ENCODE data around the gene NT5DC4.
"Not testable (repeated sequence)": the region's sequence is repeated elsewhere in the genome, so short reads cannot be mapped to it uniquely, and the experiment has no call there.

NT5DC4 gene

GRCh38 chr2:112710956-112711750 is 9.7 kb upstream of the NT5DC4 start:
- H3K4me1 Mint-ChIP-seq (ENCODE audit: low read depth): peaks cover 53% of the 10 kb centered on the region
- H3K4me3 Mint-ChIP-seq: no peak overlapping the region
- peak overlapping the region; percentile 42 for H3K27ac Mint-ChIP-seq
- H3K9me3 Mint-ChIP-seq: no peaks in the 10 kb centered on the region
- peaks cover 6% of the 10 kb centered on the region for H3K36me3 Mint-ChIP-seq (ENCODE audit: low read depth)
- H3K27me3 Mint-ChIP-seq (ENCODE audit: low read depth): no peaks in the 10 kb centered on the region

GRCh38 chr2:112712465-112712864 is 8.4 kb upstream of the NT5DC4 start:
- no peaks in the 10 kb centered on the region for H3K9me3 Mint-ChIP-seq
- H3K4me3 Mint-ChIP-seq: no peak overlapping the region
- peaks cover 3% of the 10 kb centered on the region for H3K36me3 Mint-ChIP-seq (ENCODE audit: low read depth)
- H3K27ac Mint-ChIP-seq: no peak overlapping the region
- H3K4me1 Mint-ChIP-seq (ENCODE audit: low read depth): peaks cover 42% of the 10 kb centered on the region
- no peaks in the 10 kb centered on the region for H3K27me3 Mint-ChIP-seq (ENCODE audit: low read depth)

GRCh38 chr2:112712903-112713584 is 7.8 kb upstream of the NT5DC4 start:
- H3K4me1 Mint-ChIP-seq (ENCODE audit: low read depth): peaks cover 37% of the 10 kb centered on the region
- H3K27ac Mint-ChIP-seq: peak overlapping the region; percentile 5
- H3K4me3 Mint-ChIP-seq: peak overlapping the region; percentile 8
- H3K9me3 Mint-ChIP-seq: no peaks in the 10 kb centered on the region
- no peaks in the 10 kb centered on the region for H3K27me3 Mint-ChIP-seq (ENCODE audit: low read depth)
- H3K36me3 Mint-ChIP-seq (ENCODE audit: low read depth): peaks cover 3% of the 10 kb centered on the region

GRCh38 chr2:112713585-112713925 is 7.3 kb upstream of the NT5DC4 start:
- Mint-ChIP-seq H3K36me3 (ENCODE audit: low read depth) (peaks cover 3% of the 10 kb centered on the region), H3K27me3 (ENCODE audit: low read depth) (no peaks in the 10 kb centered on the region), H3K27ac (peak overlapping the region; percentile 5), H3K4me3 (no peak overlapping the region), H3K9me3 (no peaks in the 10 kb centered on the region), H3K4me1 (ENCODE audit: low read depth) (peaks cover 33% of the 10 kb centered on the region)

GRCh38 chr2:112713926-112714325 is 6.9 kb upstream of the NT5DC4 start:
- no peaks in the 10 kb centered on the region for H3K9me3 Mint-ChIP-seq
- H3K4me3 Mint-ChIP-seq: no peak overlapping the region
- peaks cover 3% of the 10 kb centered on the region for H3K36me3 Mint-ChIP-seq (ENCODE audit: low read depth)
- H3K27me3 Mint-ChIP-seq (ENCODE audit: low read depth): no peaks in the 10 kb centered on the region
- peaks cover 33% of the 10 kb centered on the region for H3K4me1 Mint-ChIP-seq (ENCODE audit: low read depth)
- H3K27ac Mint-ChIP-seq: no peak overlapping the region

GRCh38 chr2:112714331-112714730 is 6.5 kb upstream of the NT5DC4 start:
- Mint-ChIP-seq H3K36me3 (ENCODE audit: low read depth) (peaks cover 3% of the 10 kb centered on the region), H3K27ac (no peak overlapping the region), H3K9me3 (no peaks in the 10 kb centered on the region), H3K4me1 (ENCODE audit: low read depth) (peaks cover 28% of the 10 kb centered on the region), H3K4me3 (no peak overlapping the region), H3K27me3 (ENCODE audit: low read depth) (no peaks in the 10 kb centered on the region)

GRCh38 chr2:112714836-112715631 is 5.8 kb upstream of the NT5DC4 start:
- peaks cover 23% of the 10 kb centered on the region for H3K4me1 Mint-ChIP-seq (ENCODE audit: low read depth)
- H3K27ac Mint-ChIP-seq: no peak overlapping the region
- H3K4me3 Mint-ChIP-seq: no peak overlapping the region
- peaks cover 4% of the 10 kb centered on the region for H3K27me3 Mint-ChIP-seq (ENCODE audit: low read depth)
- H3K36me3 Mint-ChIP-seq (ENCODE audit: low read depth): peaks cover 3% of the 10 kb centered on the region
- H3K9me3 Mint-ChIP-seq: no peaks in the 10 kb centered on the region

- not testable (repeated sequence) for H3K4me3 Mint-ChIP-seq; H3K27ac Mint-ChIP-seq; H3K27me3 Mint-ChIP-seq (ENCODE audit: low read depth); H3K9me3 Mint-ChIP-seq; H3K36me3 Mint-ChIP-seq (ENCODE audit: low read depth)
- peaks cover 19% of the 10 kb centered on the region for H3K4me1 Mint-ChIP-seq (ENCODE audit: low read depth)
Measured at GRCh38 chr2:112716094-112716493, 4.7 kb upstream of the NT5DC4 start.

- not testable (repeated sequence) for H3K36me3 Mint-ChIP-seq (ENCODE audit: low read depth); H3K9me3 Mint-ChIP-seq; H3K4me3 Mint-ChIP-seq; H3K27ac Mint-ChIP-seq; H3K27me3 Mint-ChIP-seq (ENCODE audit: low read depth)
- peaks cover 17% of the 10 kb centered on the region for H3K4me1 Mint-ChIP-seq (ENCODE audit: low read depth)
Measured at GRCh38 chr2:112716826-112717352, 3.9 kb upstream of the NT5DC4 start.

- peaks cover 2% of the 10 kb centered on the region for H3K4me1 Mint-ChIP-seq (ENCODE audit: low read depth)
- H3K4me3 Mint-ChIP-seq: no peak overlapping the region
- H3K27ac Mint-ChIP-seq: no peak overlapping the region
- H3K27me3 Mint-ChIP-seq (ENCODE audit: low read depth): peaks cover 6% of the 10 kb centered on the region
- no peaks in the 10 kb centered on the region for H3K36me3 Mint-ChIP-seq (ENCODE audit: low read depth)
- no peaks in the 10 kb centered on the region for H3K9me3 Mint-ChIP-seq
Measured at GRCh38 chr2:112718863-112719370, 1.9 kb upstream of the NT5DC4 start.

GRCh38 chr2:112721819-112722522 is 1.2 kb downstream of the NT5DC4 start:
- H3K4me3 Mint-ChIP-seq: no peak overlapping the region
- H3K9me3 Mint-ChIP-seq: no peaks in the 10 kb centered on the region
- H3K27me3 Mint-ChIP-seq (ENCODE audit: low read depth): peaks cover 6% of the 10 kb centered on the region
- no peak overlapping the region for H3K27ac Mint-ChIP-seq
- no peaks in the 10 kb centered on the region for H3K36me3 Mint-ChIP-seq (ENCODE audit: low read depth)
- peaks cover 15% of the 10 kb centered on the region for H3K4me1 Mint-ChIP-seq (ENCODE audit: low read depth)

GRCh38 chr2:112722816-112723546 is 2.2 kb downstream of the NT5DC4 start:
- Mint-ChIP-seq H3K4me1 (ENCODE audit: low read depth) (peaks cover 19% of the 10 kb centered on the region), H3K4me3 (no peak overlapping the region), H3K36me3 (ENCODE audit: low read depth) (no peaks in the 10 kb centered on the region), H3K27ac (no peak overlapping the region), H3K27me3 (ENCODE audit: low read depth) (peaks cover 6% of the 10 kb centered on the region), H3K9me3 (no peaks in the 10 kb centered on the region)

GRCh38 chr2:112723547-112723940 is 2.7 kb downstream of the NT5DC4 start:
- Mint-ChIP-seq H3K9me3 (no peaks in the 10 kb centered on the region), H3K4me1 (ENCODE audit: low read depth) (peaks cover 22% of the 10 kb centered on the region), H3K27me3 (ENCODE audit: low read depth) (peaks cover 6% of the 10 kb centered on the region), H3K36me3 (ENCODE audit: low read depth) (no peaks in the 10 kb centered on the region), H3K27ac (no peak overlapping the region), H3K4me3 (no peak overlapping the region)
